Suprapubic skin (tissue), 4 donors: ENCODE data around the gene SCAF1. TPM values are rescaled to one million over a fixed set of nuclear protein-coding genes. Genes with fewer than 3 reads are reported as not detected.

Source experiments
- DNase-seq, 2 donors: peaks; one replicate each; pipeline ENCODE4 v3.0.0-alpha.2; 2019; ENCODE audit warnings: low spot score in 2 of 2
- H3K27ac ChIP-seq: fragments of 200-600 bp; sonication (generic); one replicate; pipeline ENCODE4 v1.5.1; 2019
- H3K27me3 ChIP-seq: fragments of 200-600 bp; sonication (generic); one replicate; pipeline ENCODE4 v1.5.1; 2019
- H3K36me3 ChIP-seq: fragments of 200-600 bp; sonication (generic); one replicate; pipeline ENCODE4 v1.5.1; 2019
- H3K4me1 ChIP-seq: fragments of 200-600 bp; sonication (generic); one replicate; pipeline ENCODE4 v1.5.1; 2019
- H3K4me3 ChIP-seq: fragments of 200-600 bp; sonication (generic); one replicate; pipeline ENCODE4 v1.5.1; 2019; ENCODE audit warnings: mild to moderate bottlenecking
- H3K9me3 ChIP-seq: fragments of 200-600 bp; sonication (generic); one replicate; pipeline ENCODE4 v1.5.1; 2019
- CTCF ChIP-seq, 2 donors: fragments of 200-600 bp in 1 of 2; fragments of 450-650 bp in 1 of 2; sonication (generic) in 1 of 2; IDR thresholded peaks; one replicate each; pipeline ENCODE4 v1.5.1; 2016 to 2019; ENCODE audit warnings: antibody characterized with exemption in 2 of 2, mild to moderate bottlenecking in 1 of 2, moderate library complexity in 1 of 2
- EP300 ChIP-seq: sonication (generic); formaldehyde crosslinking; IDR thresholded peaks from one replicate; pipeline ENCODE4 v1.6.1; 2017; ENCODE audit warnings: antibody characterized with exemption
- POLR2A ChIP-seq, 2 donors: fragments of 450-650 bp; IDR thresholded peaks; one replicate each; pipeline ENCODE4 v1.6.1; 2017; ENCODE audit warnings: antibody characterized with exemption in 2 of 2, mild to moderate bottlenecking in 2 of 2, moderate library complexity in 2 of 2
- POLR2AphosphoS5 ChIP-seq, 3 donors: sonication (generic); formaldehyde crosslinking; IDR thresholded peaks; one replicate each; pipeline ENCODE4 v1.6.1; 2017; ENCODE audit warnings: antibody characterized with exemption in 3 of 3
- WGBS: methylation state at CpG from one replicate; pipeline ENCODE4 v1.1.5; 2018; 5-methylcytosine and 5-hydroxymethylcytosine counted together
- total RNA-seq, 4 donors: library from RNA; depleted of rRNA; stranded (reverse); fragments of >200 nt; gene quantifications; one replicate each; pipeline ENCODE4 v1.1.0, GENCODE V29; 2016

SCAF1 gene
- total RNA-seq, 4 donors from 2014 or later: 22.1 to 36.9 (median 28.5) TPM

- DNase-seq: no peak
- Histone ChIP-seq H3K4me1 (no peaks in the 10 kb centered on the region), H3K36me3 (peaks cover 95% of the 10 kb centered on the region), H3K27me3 (no peaks in the 10 kb centered on the region), H3K9me3 (no peaks in the 10 kb centered on the region), H3K27ac (no peak overlapping the region), H3K4me3 (no peak overlapping the region)
- WGBS: 85% methylated on average over 11 of the region's 26 CpGs
- TF ChIP-seq CTCF (IDR thresholded peaks at IDR 0.05): no peak
- no peak for TF ChIP-seq EP300
These were observed 42.4 kb upstream of the SCAF1 start for GRCh38 chr19:49599378-49600295.

- Histone ChIP-seq H3K4me3 (no peak overlapping the region), H3K27me3 (no peaks in the 10 kb centered on the region), H3K27ac (no peak overlapping the region), H3K36me3 (peaks cover 90% of the 10 kb centered on the region), H3K9me3 (no peaks in the 10 kb centered on the region), H3K4me1 (no peaks in the 10 kb centered on the region)
- DNase-seq: no peak
- TF ChIP-seq POLR2AphosphoS5 (IDR thresholded peaks at IDR 0.05) (no peak), POLR2A (IDR thresholded peaks at IDR 0.05) (no peak), EP300 (no peak), CTCF (IDR thresholded peaks at IDR 0.05) (no peak)
- WGBS: 95% methylated on average over 38 of the region's 38 CpGs
These were observed 40.4 kb upstream of the SCAF1 start for GRCh38 chr19:49601482-49602038.

- Histone ChIP-seq H3K27ac (no peak overlapping the region), H3K4me1 (no peaks in the 10 kb centered on the region), H3K4me3 (no peak overlapping the region), H3K9me3 (no peaks in the 10 kb centered on the region), H3K36me3 (peaks cover 85% of the 10 kb centered on the region), H3K27me3 (no peaks in the 10 kb centered on the region)
- 94% methylated on average over 2 of the region's 2 CpGs for WGBS
- DNase-seq: no peak
- TF ChIP-seq POLR2A (IDR thresholded peaks at IDR 0.05) (no peak), CTCF (IDR thresholded peaks at IDR 0.05) (no peak), POLR2AphosphoS5 (IDR thresholded peaks at IDR 0.05) (no peak), EP300 (no peak)
These were observed 39.2 kb upstream of the SCAF1 start for GRCh38 chr19:49602806-49603205.

GRCh38 chr19:49605605-49606004, 36.4 kb upstream of the SCAF1 start:
- Histone ChIP-seq H3K4me1 (no peaks in the 10 kb centered on the region), H3K4me3 (no peak overlapping the region), H3K9me3 (no peaks in the 10 kb centered on the region), H3K27me3 (no peaks in the 10 kb centered on the region), H3K27ac (no peak overlapping the region), H3K36me3 (peaks cover 89% of the 10 kb centered on the region)
- TF ChIP-seq EP300: no peak
- no peak for TF ChIP-seq POLR2A (IDR thresholded peaks at IDR 0.05)
- no peak for TF ChIP-seq POLR2AphosphoS5 (IDR thresholded peaks at IDR 0.05)
- no peak for TF ChIP-seq CTCF (IDR thresholded peaks at IDR 0.05)
- WGBS: 100% methylated on average over 1 of the region's 7 CpGs
- no peak for DNase-seq

GRCh38 chr19:49609499-49610092, 32.4 kb upstream of the SCAF1 start:
- Histone ChIP-seq H3K9me3 (no peaks in the 10 kb centered on the region), H3K27me3 (no peaks in the 10 kb centered on the region), H3K4me3 (no peak overlapping the region), H3K4me1 (peaks cover 22% of the 10 kb centered on the region), H3K27ac (no peak overlapping the region), H3K36me3 (peaks cover 69% of the 10 kb centered on the region)
- TF ChIP-seq POLR2A (IDR thresholded peaks at IDR 0.05) (no peak), EP300 (no peak), CTCF (IDR thresholded peaks at IDR 0.05) (no peak), POLR2AphosphoS5 (IDR thresholded peaks at IDR 0.05) (no peak)
- no peak for DNase-seq
- WGBS: 97% methylated on average over 12 of the region's 12 CpGs
